ENCODE results near the gene EPC2. TPM values are rescaled to one million over a fixed set of nuclear protein-coding genes. Genes with fewer than 3 reads are reported as not detected.
"Not testable (repeated sequence)": the region's sequence is repeated elsewhere in the genome, so short reads cannot be mapped to it uniquely, and the experiment has no call there.

The EPC2 gene
- total RNA-seq, 3 donors from 2014 or later = 30.5 to 58.5 (median 44.2) TPM

- H3K4me3 ChIP-seq = no peak overlapping the region
- DNase-seq (ENCODE audit: low spot score in 2 of 2) = no peak
- no peaks in the 10 kb centered on the region for H3K4me1 ChIP-seq
- no peaks in the 10 kb centered on the region for H3K9me3 ChIP-seq
- no peak for TF ChIP-seq POLR2A (IDR thresholded peaks at IDR 0.05)
- no peak for TF ChIP-seq POLR2AphosphoS5 (IDR thresholded peaks at IDR 0.05)
- TF ChIP-seq, protein P1, sequence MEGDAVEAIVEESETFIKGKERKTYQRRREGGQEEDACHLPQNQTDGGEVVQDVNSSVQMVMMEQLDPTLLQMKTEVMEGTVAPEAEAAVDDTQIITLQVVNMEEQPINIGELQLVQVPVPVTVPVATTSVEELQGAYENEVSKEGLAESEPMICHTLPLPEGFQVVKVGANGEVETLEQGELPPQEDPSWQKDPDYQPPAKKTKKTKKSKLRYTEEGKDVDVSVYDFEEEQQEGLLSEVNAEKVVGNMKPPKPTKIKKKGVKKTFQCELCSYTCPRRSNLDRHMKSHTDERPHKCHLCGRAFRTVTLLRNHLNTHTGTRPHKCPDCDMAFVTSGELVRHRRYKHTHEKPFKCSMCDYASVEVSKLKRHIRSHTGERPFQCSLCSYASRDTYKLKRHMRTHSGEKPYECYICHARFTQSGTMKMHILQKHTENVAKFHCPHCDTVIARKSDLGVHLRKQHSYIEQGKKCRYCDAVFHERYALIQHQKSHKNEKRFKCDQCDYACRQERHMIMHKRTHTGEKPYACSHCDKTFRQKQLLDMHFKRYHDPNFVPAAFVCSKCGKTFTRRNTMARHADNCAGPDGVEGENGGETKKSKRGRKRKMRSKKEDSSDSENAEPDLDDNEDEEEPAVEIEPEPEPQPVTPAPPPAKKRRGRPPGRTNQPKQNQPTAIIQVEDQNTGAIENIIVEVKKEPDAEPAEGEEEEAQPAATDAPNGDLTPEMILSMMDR (IDR thresholded peaks at IDR 0.05) = no peak
- no peaks in the 10 kb centered on the region for H3K27me3 ChIP-seq
- H3K36me3 ChIP-seq = no peaks in the 10 kb centered on the region
- intact Hi-C loops (cut with DNase I; ENCODE audit: low total_unique reads) = loop anchor here (10.0 kb wide), 1 partner anchor 1387 kb away; no protein-coding TSS in a partner anchor
- H3K27ac ChIP-seq = no peak overlapping the region
Measured at GRCh38 chr2:148681443-148681842, 36.9 kb downstream of the EPC2 start.

DNA sequence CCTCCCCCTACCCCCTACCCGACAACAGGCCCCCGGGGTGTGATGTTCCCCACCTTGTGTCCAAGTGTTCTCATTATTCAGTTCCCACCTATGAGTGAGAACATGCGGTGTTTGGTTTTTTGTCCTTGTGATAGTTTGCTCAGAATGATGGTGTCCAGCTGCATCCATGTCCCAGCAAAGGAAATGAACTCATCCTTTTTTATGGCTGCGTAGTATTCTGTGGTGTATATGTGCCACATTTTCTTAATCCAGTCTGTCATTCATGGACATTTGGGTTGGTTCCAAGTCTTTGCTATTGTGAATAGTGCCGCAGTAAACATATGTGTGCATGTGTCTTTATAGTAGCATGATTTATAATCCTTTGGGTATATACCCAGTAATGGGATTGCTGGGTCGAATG lies 37.3 kb downstream of the EPC2 start:
- not testable (repeated sequence) for H3K4me1 ChIP-seq; DNase-seq (ENCODE audit: low spot score in 2 of 2); H3K27me3 ChIP-seq; H3K4me3 ChIP-seq; H3K9me3 ChIP-seq; H3K27ac ChIP-seq; H3K36me3 ChIP-seq
- intact Hi-C loops (cut with DNase I; ENCODE audit: low total_unique reads) = loop anchor here (10.0 kb wide), 1 partner anchor 1387 kb away; no protein-coding TSS in a partner anchor

- TF ChIP-seq POLR2A (IDR thresholded peaks at IDR 0.05) = no peak
- no peak for TF ChIP-seq POLR2AphosphoS5 (IDR thresholded peaks at IDR 0.05)
- TF ChIP-seq, protein P1 (IDR thresholded peaks at IDR 0.05) = no peak
- DNase-seq (ENCODE audit: low spot score in 2 of 2) = no peak
- Histone ChIP-seq H3K4me1 (no peaks in the 10 kb centered on the region), H3K27ac (no peak overlapping the region), H3K36me3 (no peaks in the 10 kb centered on the region), H3K4me3 (no peak overlapping the region), H3K9me3 (no peaks in the 10 kb centered on the region), H3K27me3 (no peaks in the 10 kb centered on the region)
- intact Hi-C loops (cut with DNase I; ENCODE audit: low total_unique reads) = loop anchor here (10.0 kb wide), 1 partner anchor 1390 kb away; no protein-coding TSS in a partner anchor
Measured at GRCh38 chr2:148684507-148684906, 40.0 kb downstream of the EPC2 start.

DNA sequence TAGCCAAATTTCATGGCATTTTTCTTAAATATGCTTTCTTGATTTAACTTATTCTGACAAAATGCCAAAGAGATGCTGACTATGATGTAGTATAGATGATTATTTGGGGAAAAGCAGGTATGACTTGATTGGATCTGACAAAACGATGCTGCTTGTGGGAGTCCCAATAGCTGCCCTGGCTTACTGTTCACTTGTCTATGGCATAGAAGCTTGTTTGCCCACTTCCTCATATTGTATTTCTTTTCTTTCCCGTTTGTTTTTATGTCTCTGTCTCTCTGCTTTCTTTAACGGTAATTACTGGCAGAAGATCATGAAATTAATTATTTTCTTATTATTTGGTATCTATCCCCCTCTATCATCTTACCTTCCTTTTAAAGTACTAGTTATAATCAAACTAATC lies 43.0 kb downstream of the EPC2 start:
- Histone ChIP-seq H3K4me3 (no peak overlapping the region), H3K27me3 (no peaks in the 10 kb centered on the region), H3K4me1 (no peaks in the 10 kb centered on the region), H3K9me3 (no peaks in the 10 kb centered on the region), H3K36me3 (no peaks in the 10 kb centered on the region), H3K27ac (no peak overlapping the region)
- DNase-seq (ENCODE audit: low spot score in 2 of 2) = no peak
- intact Hi-C loops (cut with DNase I; ENCODE audit: low total_unique reads) = loop anchor here (10.0 kb wide), 1 partner anchor 1393 kb away; no protein-coding TSS in a partner anchor
- TF ChIP-seq POLR2A (IDR thresholded peaks at IDR 0.05) (no peak), POLR2AphosphoS5 (IDR thresholded peaks at IDR 0.05) (no peak)
- TF ChIP-seq, protein P1 (IDR thresholded peaks at IDR 0.05) = no peak

DNA sequence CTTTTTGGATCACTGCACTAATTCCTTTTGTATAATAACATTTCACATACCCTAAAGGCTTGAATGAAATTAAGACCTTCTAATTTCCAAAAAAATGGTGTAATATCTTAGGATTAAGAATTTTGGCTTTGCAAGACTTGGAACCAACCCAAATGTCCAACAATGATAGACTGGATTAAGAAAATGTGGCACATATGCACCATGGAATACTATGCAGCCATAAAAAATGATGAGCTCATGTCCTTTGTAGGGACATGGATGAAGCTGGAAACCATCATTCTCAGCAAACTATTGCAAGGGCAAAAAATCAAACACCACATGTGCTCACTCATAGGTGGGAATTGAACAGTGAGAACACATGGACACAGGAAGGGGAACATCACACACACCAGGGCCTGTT lies 43.5 kb downstream of the EPC2 start:
- not testable (repeated sequence) for H3K27me3 ChIP-seq; H3K36me3 ChIP-seq; H3K4me3 ChIP-seq; H3K4me1 ChIP-seq; H3K27ac ChIP-seq; DNase-seq (ENCODE audit: low spot score in 2 of 2); H3K9me3 ChIP-seq
- intact Hi-C loops (cut with DNase I; ENCODE audit: low total_unique reads) = loop anchor here (10.0 kb wide), 1 partner anchor 1393 kb away; no protein-coding TSS in a partner anchor

- no peak overlapping the region for H3K27ac ChIP-seq
- TF ChIP-seq, protein P1 (IDR thresholded peaks at IDR 0.05) = no peak
- no peak for TF ChIP-seq POLR2A (IDR thresholded peaks at IDR 0.05)
- no peak for TF ChIP-seq POLR2AphosphoS5 (IDR thresholded peaks at IDR 0.05)
- intact Hi-C loops (cut with DNase I; ENCODE audit: low total_unique reads) = no loop called here
Measured at GRCh38 chr2:148696985-148697384, 52.4 kb downstream of the EPC2 start.

More at GRCh38 chr2:148696985-148697384, 52.4 kb downstream of the EPC2 start:
- H3K27me3 ChIP-seq = no peaks in the 10 kb centered on the region
- no peak overlapping the region for H3K4me3 ChIP-seq
- no peaks in the 10 kb centered on the region for H3K36me3 ChIP-seq
- H3K9me3 ChIP-seq = peaks cover 18 to 30% of the 10 kb centered on the region in 2 donors
- no peaks in the 10 kb centered on the region for H3K4me1 ChIP-seq
- no peak for DNase-seq (ENCODE audit: low spot score in 2 of 2)

All from breast epithelium (tissue), 4 donors.